Epidermal melanocyte (primary cell): Measurements from ENCODE around the gene STPG1.
"Not testable (repeated sequence)": the region's sequence is repeated elsewhere in the genome, so short reads cannot be mapped to it uniquely, and the experiment has no call there.

Source experiments
- DNase-seq: peaks from one replicate; pipeline ENCODE4 v3.0.0; 2011; ENCODE audit warnings: low spot score; ENCODE audit not compliant: insufficient read length

STPG1 gene

GRCh38 chr1:24413350-24414163 lies at the start of gene STPG1:
Gene STPG1, minus strand, starts transcription at chr1:24413782. Its CDS starts 12,394 bp downstream, at chr1:24401388.
- peak; percentile 89 for DNase-seq

GRCh38 chr1:24462128-24462527 lies 48.5 kb upstream of the STPG1 start:
- not testable (repeated sequence) for DNase-seq

- DNase-seq, result peak; percentile 17
Observed at GRCh38 chr1:24459551-24460266, 46.1 kb upstream of the STPG1 start.

GRCh38 chr1:24457866-24458265 lies 44.3 kb upstream of the STPG1 start:
- DNase-seq, result no peak

- DNase-seq, result no peak
Observed at GRCh38 chr1:24455272-24455671, 41.7 kb upstream of the STPG1 start.

GRCh38 chr1:24454673-24455072 lies 41.1 kb upstream of the STPG1 start:
- DNase-seq, result no peak

- no peak for DNase-seq
Observed at GRCh38 chr1:24452922-24453485, 39.4 kb upstream of the STPG1 start.

GRCh38 chr1:24451746-24452145 lies 38.2 kb upstream of the STPG1 start:
- no peak for DNase-seq

GRCh38 chr1:24450857-24451397 lies 37.3 kb upstream of the STPG1 start:
- no peak for DNase-seq

GRCh38 chr1:24450316-24450715 lies 36.7 kb upstream of the STPG1 start:
- DNase-seq, result no peak

GRCh38 chr1:24446446-24446845 lies 32.9 kb upstream of the STPG1 start:
- DNase-seq, result not testable (repeated sequence)

- DNase-seq, result peak; percentile 24
Observed at GRCh38 chr1:24443241-24443656, 29.7 kb upstream of the STPG1 start.

- DNase-seq, result no peak
Observed at GRCh38 chr1:24442764-24443163, 29.2 kb upstream of the STPG1 start.

- DNase-seq, result no peak
Observed at GRCh38 chr1:24441996-24442668, 28.6 kb upstream of the STPG1 start.

- DNase-seq, result no peak
Observed at GRCh38 chr1:24441480-24441879, 27.9 kb upstream of the STPG1 start.

- no peak for DNase-seq
Observed at GRCh38 chr1:24440436-24440835, 26.9 kb upstream of the STPG1 start.

- no peak for DNase-seq
Observed at GRCh38 chr1:24438423-24438901, 24.9 kb upstream of the STPG1 start.

GRCh38 chr1:24437631-24438396 lies 24.2 kb upstream of the STPG1 start:
- no peak for DNase-seq

GRCh38 chr1:24435782-24436365 lies 22.3 kb upstream of the STPG1 start:
- DNase-seq, result no peak

- DNase-seq, result no peak
Observed at GRCh38 chr1:24427545-24427862, 13.9 kb upstream of the STPG1 start.
